Stimulated activated naive CD8-positive, alpha-beta T cell treated with anti-CD3 and anti-CD28 coated beads, Interleukin-15, Interleukin-2, amounts not matched to agents 100 ng/mL and 50 ng/mL, for 24 hours (primary cell): ENCODE results near the gene MAD1L1.
"Not testable (repeated sequence)": the region's sequence is repeated elsewhere in the genome, so short reads cannot be mapped to it uniquely, and the experiment has no call there.

Experiments used
- H3K27ac Mint-ChIP-seq: one replicate; pipeline ENCODE4 v1.8.0; 2021; ENCODE audit warnings: mild to moderate bottlenecking, mixed read lengths
- H3K27me3 Mint-ChIP-seq: one replicate; pipeline ENCODE4 v1.8.0; 2021; ENCODE audit warnings: mixed read lengths
- H3K36me3 Mint-ChIP-seq: one replicate; pipeline ENCODE4 v1.8.0; 2021; ENCODE audit warnings: low read depth, mixed read lengths
- H3K4me1 Mint-ChIP-seq: one replicate; pipeline ENCODE4 v1.8.0; 2021; ENCODE audit warnings: low read depth, mixed read lengths
- H3K4me3 Mint-ChIP-seq: one replicate; pipeline ENCODE4 v1.8.0; 2021; ENCODE audit warnings: mild to moderate bottlenecking, mixed read lengths
- H3K9me3 Mint-ChIP-seq: one replicate; pipeline ENCODE4 v1.8.0; 2021; ENCODE audit warnings: mixed read lengths

The MAD1L1 gene

DNA sequence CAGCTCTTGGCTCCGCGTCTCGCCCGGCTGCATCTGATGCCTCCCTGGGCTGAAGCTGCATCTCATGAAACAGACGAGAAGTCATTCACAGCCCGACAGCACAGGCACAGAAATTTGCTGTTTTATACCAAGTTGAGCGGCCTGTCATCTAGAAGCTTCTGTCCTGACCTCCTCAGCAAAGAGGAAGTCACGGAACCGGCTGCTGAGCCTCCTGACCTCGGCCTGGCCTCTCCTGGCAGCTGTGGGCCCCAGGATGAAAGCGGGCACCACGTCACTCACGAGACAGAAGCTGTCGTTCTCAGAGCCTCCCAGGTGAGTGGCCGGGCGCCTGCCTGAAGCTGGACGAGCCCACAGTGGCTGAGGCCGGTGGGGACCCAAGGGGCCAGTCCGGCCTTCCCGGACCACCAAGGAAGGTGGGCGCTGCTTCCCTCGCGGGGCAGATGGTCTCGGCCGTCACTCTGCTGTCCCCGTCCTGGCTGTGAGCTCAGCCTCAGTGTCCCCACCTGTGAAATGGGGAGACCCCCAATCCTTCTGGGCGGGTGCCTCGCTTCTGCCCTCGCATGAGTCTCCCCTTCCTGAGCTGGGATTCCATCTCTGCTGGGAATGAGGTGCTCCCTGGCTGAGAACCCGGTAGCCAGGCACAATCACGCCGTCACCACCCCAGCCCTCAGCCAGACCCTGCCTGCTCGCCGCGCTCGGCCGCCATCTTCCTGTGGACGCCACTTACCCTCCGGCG is 391.3 kb downstream of the MAD1L1 start:
- H3K4me1 Mint-ChIP-seq, H3K9me3 Mint-ChIP-seq, H3K4me3 Mint-ChIP-seq, H3K27ac Mint-ChIP-seq, H3K27me3 Mint-ChIP-seq: not testable (repeated sequence)
- peaks cover 16% of the 10 kb centered on the region for H3K36me3 Mint-ChIP-seq

- H3K4me3 Mint-ChIP-seq, H3K4me1 Mint-ChIP-seq, H3K27me3 Mint-ChIP-seq, H3K27ac Mint-ChIP-seq, H3K9me3 Mint-ChIP-seq: not testable (repeated sequence)
- H3K36me3 Mint-ChIP-seq, result peaks cover 18% of the 10 kb centered on the region
These were observed 392.0 kb downstream of the MAD1L1 start for GRCh38 chr7:1840744-1841143.

DNA sequence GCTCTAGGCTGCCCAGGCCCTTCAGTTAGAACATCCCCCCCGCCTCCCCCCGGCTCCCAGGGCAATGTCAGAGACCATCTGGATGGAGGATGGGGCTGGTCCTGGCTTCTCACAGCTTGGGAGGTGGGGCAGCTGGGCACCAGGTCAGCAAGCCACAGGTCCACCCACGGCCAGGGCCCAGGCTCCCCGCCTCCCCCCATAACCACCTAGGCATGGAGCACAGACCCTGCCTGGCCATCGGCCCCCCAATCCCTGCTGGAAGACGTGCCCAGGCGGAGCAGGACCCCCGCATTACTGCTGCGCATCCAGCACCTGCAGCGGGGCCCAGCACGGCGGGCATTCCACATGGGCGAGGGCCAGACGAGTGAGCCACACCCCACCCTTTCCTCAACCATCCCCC is 393.0 kb downstream of the MAD1L1 start:
- H3K4me1 Mint-ChIP-seq, result no peaks in the 10 kb centered on the region
- H3K4me3 Mint-ChIP-seq, result no peak overlapping the region
- H3K36me3 Mint-ChIP-seq, result peaks cover 19% of the 10 kb centered on the region
- H3K27ac Mint-ChIP-seq, result no peak overlapping the region
- H3K27me3 Mint-ChIP-seq, result no peaks in the 10 kb centered on the region
- peaks cover 3% of the 10 kb centered on the region for H3K9me3 Mint-ChIP-seq

DNA sequence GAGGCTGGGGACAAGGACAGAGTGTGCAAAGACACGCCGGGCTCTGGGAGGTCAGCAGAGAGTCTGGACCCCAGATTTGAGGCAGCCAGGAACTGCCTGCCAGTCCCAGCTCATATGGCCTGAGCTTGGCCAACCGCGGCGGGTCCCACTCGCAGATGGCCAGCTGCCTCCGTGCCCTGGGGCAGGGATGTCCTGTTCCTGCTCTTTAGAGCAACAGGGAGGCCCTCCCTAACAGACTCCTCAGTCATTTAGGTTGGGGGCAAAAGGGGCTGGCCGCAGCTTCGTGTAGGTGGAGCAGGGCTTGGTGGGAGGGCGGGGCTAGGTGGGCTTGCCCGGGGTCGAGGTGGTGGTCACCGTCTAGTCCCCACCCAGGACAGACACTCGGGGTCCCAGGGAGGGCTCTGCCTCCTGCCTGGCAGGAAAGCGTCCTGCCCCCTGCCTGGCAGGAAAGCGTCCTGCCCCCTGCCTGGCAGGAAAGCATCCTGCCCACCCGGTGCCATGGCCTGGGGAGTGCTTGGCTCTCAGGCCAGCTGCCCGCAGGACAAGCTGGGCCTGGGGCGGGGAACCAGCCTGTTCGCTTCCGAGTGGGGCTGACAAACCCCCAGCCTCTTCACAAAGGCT is 393.7 kb downstream of the MAD1L1 start:
- H3K9me3 Mint-ChIP-seq, H3K27me3 Mint-ChIP-seq, H3K4me1 Mint-ChIP-seq, H3K27ac Mint-ChIP-seq, H3K4me3 Mint-ChIP-seq: not testable (repeated sequence)
- H3K36me3 Mint-ChIP-seq, result peaks cover 22% of the 10 kb centered on the region

DNA sequence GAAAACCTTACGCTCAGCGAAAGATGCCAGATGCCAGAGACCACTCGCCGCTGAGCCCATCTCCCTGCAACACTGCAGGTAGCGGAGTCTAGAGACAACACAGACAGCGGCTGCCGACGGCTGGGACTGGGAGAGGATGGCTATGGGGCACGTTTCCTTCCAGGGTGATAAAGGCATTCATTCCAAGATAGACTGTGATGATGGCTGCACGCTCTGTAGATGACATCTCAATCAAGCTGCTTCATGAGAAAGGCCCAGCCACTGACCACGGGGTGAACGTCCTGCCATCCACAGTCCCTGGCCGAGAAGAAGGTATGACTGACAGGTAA is 394.2 kb downstream of the MAD1L1 start:
- not testable (repeated sequence) for H3K4me3 Mint-ChIP-seq, H3K27me3 Mint-ChIP-seq, H3K27ac Mint-ChIP-seq, H3K9me3 Mint-ChIP-seq, H3K4me1 Mint-ChIP-seq
- peaks cover 24% of the 10 kb centered on the region for H3K36me3 Mint-ChIP-seq

- not testable (repeated sequence) for H3K4me1 Mint-ChIP-seq, H3K27me3 Mint-ChIP-seq, H3K4me3 Mint-ChIP-seq, H3K27ac Mint-ChIP-seq, H3K9me3 Mint-ChIP-seq
- peaks cover 30% of the 10 kb centered on the region for H3K36me3 Mint-ChIP-seq
These were observed 394.8 kb downstream of the MAD1L1 start for GRCh38 chr7:1837696-1838543.

DNA sequence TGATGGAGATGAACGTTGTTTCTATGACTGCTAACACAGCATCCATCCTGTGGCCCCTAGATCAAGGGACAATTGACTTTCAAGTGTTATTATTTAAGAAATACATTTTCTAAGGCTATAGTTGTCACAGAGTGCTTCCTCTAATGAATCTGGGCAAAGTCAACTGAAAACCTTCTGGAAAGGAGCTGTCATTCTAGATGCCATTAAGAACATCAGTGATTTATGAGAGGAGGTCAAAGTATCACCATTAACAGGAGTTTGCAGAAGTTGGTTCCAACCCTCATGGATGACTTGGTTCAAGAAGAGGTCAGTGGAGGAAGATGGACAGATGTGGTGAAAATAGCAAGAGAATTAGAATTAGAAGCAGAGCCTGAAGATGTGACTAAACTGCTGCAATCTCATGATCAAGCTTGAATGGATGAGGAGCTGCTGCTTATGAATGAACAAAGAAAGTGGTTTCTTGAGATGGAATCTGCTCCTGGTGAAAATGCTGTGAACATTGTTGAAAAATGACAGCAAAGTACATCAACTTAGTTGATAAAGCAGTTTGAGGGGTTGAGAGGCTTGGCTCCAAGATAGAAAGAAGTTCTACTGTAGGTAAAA is 400.7 kb downstream of the MAD1L1 start:
- not testable (repeated sequence) for H3K27ac Mint-ChIP-seq, H3K4me1 Mint-ChIP-seq, H3K27me3 Mint-ChIP-seq, H3K4me3 Mint-ChIP-seq
- Mint-ChIP-seq H3K9me3 (peaks cover 17% of the 10 kb centered on the region), H3K36me3 (peaks cover 45% of the 10 kb centered on the region)

GRCh38 chr7:1831471-1831870 is 401.3 kb downstream of the MAD1L1 start:
- H3K27ac Mint-ChIP-seq, H3K4me1 Mint-ChIP-seq, H3K4me3 Mint-ChIP-seq, H3K27me3 Mint-ChIP-seq: not testable (repeated sequence)
- Mint-ChIP-seq H3K36me3 (peaks cover 39% of the 10 kb centered on the region), H3K9me3 (peaks cover 17% of the 10 kb centered on the region)

DNA sequence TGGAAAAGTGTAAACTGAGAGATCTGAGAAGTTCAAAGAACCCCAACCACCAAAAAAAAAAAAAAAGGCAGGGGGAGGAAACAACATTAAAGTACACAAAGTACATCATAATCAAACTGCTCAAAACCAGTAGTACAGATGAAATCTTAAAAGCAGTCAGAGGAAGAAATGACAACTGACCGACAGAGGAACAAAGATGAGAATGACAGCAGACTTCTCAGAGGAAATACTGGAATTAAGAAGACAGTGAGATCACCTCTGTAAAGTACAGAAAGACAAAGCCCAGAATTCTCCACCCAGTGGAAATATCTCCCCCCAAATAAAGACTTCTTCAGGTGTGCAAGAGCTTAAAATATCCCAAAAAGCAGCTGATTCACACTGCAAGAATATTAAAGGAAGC is 403.1 kb downstream of the MAD1L1 start:
- Mint-ChIP-seq H3K36me3 (peaks cover 32% of the 10 kb centered on the region), H3K9me3 (peaks cover 14% of the 10 kb centered on the region)
- H3K4me1 Mint-ChIP-seq, H3K27me3 Mint-ChIP-seq, H3K4me3 Mint-ChIP-seq, H3K27ac Mint-ChIP-seq: not testable (repeated sequence)

DNA sequence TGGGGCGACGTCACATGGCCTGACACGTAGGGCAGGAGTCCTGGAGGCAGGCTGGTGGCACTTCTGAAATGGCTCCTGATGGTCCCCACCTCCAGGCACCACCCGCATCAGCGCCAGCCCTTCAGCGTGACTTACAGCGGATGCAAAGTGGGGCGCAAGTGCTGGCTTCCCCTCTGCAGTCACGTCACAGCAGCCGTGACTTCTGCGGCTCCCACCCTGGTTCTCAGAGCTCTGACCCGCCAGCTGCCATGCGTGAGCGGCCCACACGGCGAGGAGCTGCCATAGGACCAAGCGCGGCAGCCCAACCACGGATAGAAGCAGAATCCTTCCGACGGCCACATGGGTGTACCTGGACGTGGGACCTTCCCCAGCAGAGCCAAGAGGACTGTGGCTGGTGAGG is 403.6 kb downstream of the MAD1L1 start:
- no peaks in the 10 kb centered on the region for H3K27me3 Mint-ChIP-seq

DNA sequence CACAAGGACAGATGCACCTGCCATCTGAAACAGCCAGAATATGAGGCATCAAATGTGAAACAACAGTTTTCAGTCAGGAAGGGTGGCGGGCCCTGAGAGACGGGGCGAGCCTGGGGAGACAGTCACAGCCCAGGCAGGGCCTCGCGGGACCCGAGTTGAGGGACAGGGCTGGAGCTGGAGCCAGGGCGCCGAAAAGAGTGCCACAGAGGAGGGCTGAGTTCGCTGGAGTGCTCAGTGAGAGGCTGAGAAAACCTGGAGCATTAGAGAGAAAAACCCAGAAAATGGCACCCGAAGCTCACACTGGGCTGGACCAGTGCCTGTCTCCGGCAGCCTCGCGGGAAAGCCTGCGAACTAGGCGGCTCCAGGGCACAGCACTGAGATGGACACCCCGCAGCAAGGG is 404.6 kb downstream of the MAD1L1 start:
- not testable (repeated sequence) for H3K27me3 Mint-ChIP-seq, H3K9me3 Mint-ChIP-seq, H3K27ac Mint-ChIP-seq, H3K4me3 Mint-ChIP-seq
- Mint-ChIP-seq H3K4me1 (peaks cover 16% of the 10 kb centered on the region), H3K36me3 (peaks cover 25% of the 10 kb centered on the region)

More for the DNA sequence above, 403.6 kb downstream of the MAD1L1 start:
- Mint-ChIP-seq H3K4me3 (no peak overlapping the region), H3K4me1 (peaks cover 8% of the 10 kb centered on the region), H3K36me3 (peaks cover 30% of the 10 kb centered on the region), H3K9me3 (peaks cover 12% of the 10 kb centered on the region), H3K27ac (no peak overlapping the region)

GRCh38 chr7:1827521-1827981 is 405.2 kb downstream of the MAD1L1 start:
- H3K4me1 Mint-ChIP-seq, result peaks cover 21% of the 10 kb centered on the region
- H3K27me3 Mint-ChIP-seq, H3K27ac Mint-ChIP-seq, H3K9me3 Mint-ChIP-seq, H3K4me3 Mint-ChIP-seq: not testable (repeated sequence)
- peaks cover 26% of the 10 kb centered on the region for H3K36me3 Mint-ChIP-seq

DNA sequence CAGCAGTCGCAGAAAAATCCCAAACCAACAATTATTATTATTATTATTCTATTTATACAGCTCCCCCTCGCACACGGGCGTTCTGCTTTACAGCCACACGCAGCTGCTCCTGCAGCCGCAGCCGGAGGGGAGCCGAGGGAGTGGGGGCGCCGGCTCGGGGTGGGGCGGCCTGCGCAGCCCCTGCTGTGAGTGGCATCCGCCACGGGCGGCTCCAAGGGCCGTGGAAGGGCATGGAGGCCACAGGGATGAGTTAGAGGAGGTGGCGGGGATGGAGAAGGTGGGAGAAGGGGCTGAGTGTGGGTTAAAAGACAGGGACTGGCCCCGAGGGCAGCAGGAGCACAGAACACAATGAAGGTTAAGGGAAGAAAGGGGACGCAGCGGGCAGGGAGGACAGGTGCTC is 405.8 kb downstream of the MAD1L1 start:
- Mint-ChIP-seq H3K4me1 (peaks cover 21% of the 10 kb centered on the region), H3K36me3 (peaks cover 24% of the 10 kb centered on the region)
- not testable (repeated sequence) for H3K27me3 Mint-ChIP-seq, H3K9me3 Mint-ChIP-seq, H3K27ac Mint-ChIP-seq, H3K4me3 Mint-ChIP-seq

DNA sequence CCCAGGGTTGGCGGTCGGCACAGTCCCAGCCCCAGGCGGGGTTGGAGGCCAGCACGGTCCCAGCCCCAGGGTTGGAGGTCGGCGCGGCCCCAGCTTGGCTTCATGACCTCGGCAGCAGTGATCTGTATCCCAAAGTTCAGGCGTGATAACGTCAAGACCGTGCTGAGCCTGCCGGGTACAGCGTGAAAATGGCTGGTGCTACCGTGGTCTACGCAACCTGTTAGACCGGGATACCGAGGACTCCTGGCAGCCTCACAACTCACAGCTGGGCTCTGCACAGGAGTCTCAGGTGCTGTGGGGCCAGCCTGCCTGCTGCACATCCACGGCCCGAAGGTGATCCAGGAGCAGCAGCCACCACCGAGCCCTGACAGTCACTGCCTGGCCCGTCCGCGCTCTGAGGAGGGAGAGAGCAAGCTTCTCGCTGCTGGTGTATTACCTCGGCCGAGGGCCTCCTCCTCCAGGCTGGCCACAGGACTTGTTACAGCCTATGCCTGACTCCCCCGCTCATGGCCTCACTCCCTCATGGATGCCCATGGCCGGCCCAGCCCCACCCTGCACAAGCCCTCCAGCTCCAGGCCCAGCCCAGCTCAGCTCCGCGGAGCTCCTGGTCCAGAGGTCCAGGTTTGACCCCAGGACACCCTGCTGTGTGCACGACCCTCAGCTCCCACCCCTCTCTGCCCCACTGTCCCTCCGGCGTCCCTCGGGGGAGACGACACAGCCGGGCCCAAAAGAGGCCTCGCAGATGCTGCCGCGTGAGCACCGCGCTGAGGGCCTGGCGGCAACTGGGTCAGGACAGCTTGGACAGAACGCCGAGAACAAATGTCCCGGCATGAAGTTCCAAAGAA is 406.6 kb downstream of the MAD1L1 start:
- Mint-ChIP-seq H3K4me3 (no peak overlapping the region), H3K27me3 (no peaks in the 10 kb centered on the region), H3K36me3 (peaks cover 19% of the 10 kb centered on the region), H3K9me3 (peaks cover 9% of the 10 kb centered on the region), H3K27ac (no peak overlapping the region), H3K4me1 (peaks cover 26% of the 10 kb centered on the region)

GRCh38 chr7:1825647-1825896 is 407.2 kb downstream of the MAD1L1 start:
- H3K9me3 Mint-ChIP-seq, H3K27me3 Mint-ChIP-seq, H3K4me3 Mint-ChIP-seq, H3K27ac Mint-ChIP-seq: not testable (repeated sequence)
- Mint-ChIP-seq H3K36me3 (peaks cover 17% of the 10 kb centered on the region), H3K4me1 (peaks cover 26% of the 10 kb centered on the region)
